Stomach smooth muscle (tissue), 2 donors: ENCODE results near the gene PGM1.
"Not testable (repeated sequence)": the region's sequence is repeated elsewhere in the genome, so short reads cannot be mapped to it uniquely, and the experiment has no call there.

ENCODE experiments used
- H3K27ac ChIP-seq: one replicate; pipeline ENCODE4 v1.7.0; 2013; ENCODE audit warnings: mild to moderate bottlenecking, low read length, inconsistent platforms
- H3K27me3 ChIP-seq, 2 donors: one replicate each; pipeline ENCODE4 v1.7.0; 2013; ENCODE audit warnings: low read length in 2 of 2; ENCODE audit not compliant: insufficient read depth in 2 of 2, control insufficient read depth in 1 of 2
- H3K36me3 ChIP-seq, 2 donors: one replicate each; pipeline ENCODE4 v1.7.0; 2013; ENCODE audit warnings: low read length in 2 of 2; ENCODE audit not compliant: control insufficient read depth in 2 of 2, insufficient read depth in 2 of 2
- H3K4me1 ChIP-seq: one replicate; pipeline ENCODE4 v1.7.0; 2013; ENCODE audit warnings: low read length; ENCODE audit not compliant: control insufficient read depth, insufficient read depth
- H3K4me3 ChIP-seq, 2 donors: one replicate each; pipeline ENCODE4 v1.7.0; 2013; ENCODE audit warnings: low read length in 2 of 2
- H3K9ac ChIP-seq, 2 donors: one replicate each; pipeline ENCODE4 v1.7.0; 2013; ENCODE audit warnings: low read length in 2 of 2, mild to moderate bottlenecking in 1 of 2
- H3K9me3 ChIP-seq, 2 donors: one replicate each; pipeline ENCODE4 v1.7.0; 2013; ENCODE audit warnings: low read length in 2 of 2; ENCODE audit not compliant: control insufficient read depth in 2 of 2
- donor health status: healthy.
- donor health status: Pancreatic carcinoma.

PGM1 gene

DNA sequence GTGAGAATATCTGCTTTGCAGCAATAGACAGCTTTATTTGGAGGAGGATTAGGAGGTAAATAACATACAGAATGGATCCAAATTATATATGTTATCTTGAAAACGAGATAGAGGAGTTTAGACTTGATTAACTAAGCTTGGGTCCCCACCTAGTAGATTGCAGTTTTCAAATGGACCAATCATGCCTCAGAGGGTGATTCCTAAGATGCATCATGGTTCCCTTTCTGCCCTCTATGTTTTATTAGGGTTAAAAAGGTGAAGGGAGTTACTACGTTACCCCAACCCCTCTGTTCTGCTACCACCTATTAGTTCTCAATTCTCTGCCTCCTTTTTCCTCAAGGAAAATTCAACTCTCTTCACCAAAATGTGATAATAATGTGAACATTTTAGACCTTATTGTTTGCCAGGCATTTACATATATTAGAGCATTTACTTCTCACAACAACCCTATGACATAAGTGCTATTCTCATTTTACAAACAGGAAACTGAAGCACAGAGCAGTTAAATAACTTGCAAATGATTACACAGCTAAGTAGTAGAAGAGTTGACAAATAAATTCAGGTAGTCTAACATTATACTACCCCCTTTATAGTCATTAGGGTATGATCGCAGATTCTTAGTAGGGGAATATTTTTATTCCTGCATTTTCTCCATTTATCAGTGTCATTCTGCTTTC is 23.4 kb upstream of the PGM1 start:
- Histone ChIP-seq H3K36me3 (no peaks in the 10 kb centered on the region), H3K27me3 (no peaks in the 10 kb centered on the region), H3K9ac (no peak overlapping the region), H3K4me3 (no peak overlapping the region), H3K4me1 (no peaks in the 10 kb centered on the region), H3K27ac (no peak overlapping the region), H3K9me3 (no peaks in the 10 kb centered on the region)

GRCh38 chr1:63572686-63573085 is 20.5 kb upstream of the PGM1 start:
- not testable (repeated sequence) for H3K27me3 ChIP-seq, H3K27ac ChIP-seq, H3K9me3 ChIP-seq, H3K4me1 ChIP-seq, H3K4me3 ChIP-seq, H3K9ac ChIP-seq, H3K36me3 ChIP-seq

DNA sequence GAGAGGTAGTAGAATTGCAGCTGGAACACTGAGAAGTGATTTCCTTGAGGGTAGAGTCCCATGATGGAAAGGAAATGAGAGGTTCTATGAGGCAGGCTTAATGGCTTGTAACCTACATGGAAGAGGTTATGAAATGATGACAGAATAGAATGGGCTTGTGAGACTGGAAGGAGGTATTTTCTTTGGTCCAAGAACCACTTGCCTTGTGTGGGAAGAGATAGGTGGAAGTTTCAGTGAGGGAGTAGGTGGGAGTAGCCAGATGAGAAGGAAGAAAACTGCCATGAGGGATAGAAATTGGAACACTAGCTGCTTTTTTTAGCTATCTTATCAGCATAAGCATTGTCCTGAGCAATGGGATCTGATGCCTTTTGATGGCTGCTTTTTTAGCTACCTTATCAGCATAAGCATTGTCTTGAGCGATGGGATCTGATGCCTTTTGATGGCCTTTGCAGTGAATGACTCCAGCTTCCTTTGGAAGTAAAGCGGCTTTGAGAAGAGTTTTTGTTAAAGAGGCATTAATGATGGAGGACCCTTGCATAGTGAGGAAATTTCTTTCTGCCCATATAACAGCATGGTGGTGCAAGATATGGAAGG is 18.9 kb upstream of the PGM1 start:
- H3K36me3 ChIP-seq, H3K27me3 ChIP-seq, H3K4me1 ChIP-seq, H3K9me3 ChIP-seq, H3K9ac ChIP-seq, H3K27ac ChIP-seq, H3K4me3 ChIP-seq: not testable (repeated sequence)

- Histone ChIP-seq H3K27ac (no peak overlapping the region), H3K36me3 (no peaks in the 10 kb centered on the region), H3K9me3 (no peaks in the 10 kb centered on the region), H3K9ac (no peak overlapping the region), H3K4me1 (no peaks in the 10 kb centered on the region), H3K27me3 (no peaks in the 10 kb centered on the region), H3K4me3 (no peak overlapping the region)
Measured at GRCh38 chr1:63575340-63575826, 17.8 kb upstream of the PGM1 start.

- not testable (repeated sequence) for H3K27ac ChIP-seq, H3K4me1 ChIP-seq, H3K9me3 ChIP-seq, H3K9ac ChIP-seq, H3K36me3 ChIP-seq, H3K27me3 ChIP-seq, H3K4me3 ChIP-seq
Measured at GRCh38 chr1:63586326-63586725, 6.9 kb upstream of the PGM1 start.

- Histone ChIP-seq H3K27me3 (no peaks in the 10 kb centered on the region), H3K4me3 (no peak overlapping the region), H3K9ac (no peak overlapping the region), H3K9me3 (no peaks in the 10 kb centered on the region), H3K4me1 (peaks cover 13% of the 10 kb centered on the region), H3K27ac (no peak overlapping the region), H3K36me3 (no peaks in the 10 kb centered on the region)
Measured at GRCh38 chr1:63590166-63590560, 3.0 kb upstream of the PGM1 start.

DNA sequence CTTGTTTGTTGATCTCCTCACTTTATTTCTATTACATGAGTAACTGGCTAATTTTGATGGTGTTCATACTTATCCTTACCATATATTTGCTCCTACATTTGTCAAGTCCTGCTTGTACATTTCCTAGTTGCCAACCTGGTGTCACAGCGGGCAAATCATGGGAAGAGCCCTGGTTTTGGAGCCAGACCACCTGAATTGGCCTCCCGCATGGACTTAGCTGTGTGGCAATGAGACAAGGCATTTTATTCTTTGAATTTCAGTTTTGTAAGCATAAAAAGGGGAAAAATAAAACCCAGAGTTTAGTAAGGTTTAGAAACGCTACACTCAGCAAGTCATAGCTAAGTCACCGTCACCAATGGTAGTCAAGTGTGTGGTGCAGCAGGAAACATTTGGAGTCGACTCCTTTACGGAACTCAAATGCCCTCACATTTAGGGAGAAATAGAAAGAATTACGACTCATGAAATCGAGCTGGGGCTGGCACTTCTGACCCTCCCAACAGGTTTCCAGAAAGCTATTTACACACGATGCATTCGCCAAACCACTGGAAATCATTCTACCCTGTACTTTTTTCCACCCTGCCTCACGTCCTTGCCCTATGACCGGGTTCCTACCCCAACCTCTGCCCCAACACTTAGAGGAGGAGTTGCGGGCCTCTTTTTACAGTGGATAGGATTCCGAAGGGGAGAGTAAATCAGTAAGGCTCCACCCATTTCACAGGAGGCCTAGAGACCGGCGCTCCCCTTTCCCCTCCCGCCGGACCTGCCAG is 492 bp upstream of the PGM1 start:
- peak overlapping the region; percentile 79 to 92 for H3K4me3 ChIP-seq
- no peaks in the 10 kb centered on the region for H3K36me3 ChIP-seq
- no peaks in the 10 kb centered on the region for H3K27me3 ChIP-seq
- peak overlapping the region; percentile 58 for H3K27ac ChIP-seq
- peak overlapping the region; percentile 73 to 92 for H3K9ac ChIP-seq
- H3K4me1 ChIP-seq = peaks cover 13% of the 10 kb centered on the region
- no peaks in the 10 kb centered on the region for H3K9me3 ChIP-seq

GRCh38 chr1:63593886-63594605 is 835 bp downstream of the PGM1 start:
- Histone ChIP-seq H3K9me3 (no peaks in the 10 kb centered on the region), H3K4me1 (peaks cover 13% of the 10 kb centered on the region)

DNA sequence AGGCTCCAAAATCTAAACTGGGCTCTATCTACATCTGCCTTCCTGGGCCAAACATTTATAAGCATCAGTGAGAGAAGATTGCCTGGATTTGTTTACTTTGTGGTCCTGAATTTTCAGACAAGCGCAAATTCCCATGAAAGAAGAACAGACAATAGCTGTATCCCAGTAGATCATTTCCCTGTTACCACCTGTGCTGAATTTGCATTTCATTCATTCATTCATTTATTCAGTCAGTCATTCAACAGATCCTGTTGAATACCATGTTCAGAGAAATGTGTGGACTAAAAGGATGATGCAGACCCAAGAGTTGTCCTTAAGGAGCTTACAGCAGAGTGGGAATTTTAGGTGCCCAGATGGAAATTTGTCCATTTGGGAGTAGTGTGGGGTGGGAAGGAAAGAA is 2.2 kb downstream of the PGM1 start:
- no peaks in the 10 kb centered on the region for H3K36me3 ChIP-seq
- peaks cover 13% of the 10 kb centered on the region for H3K4me1 ChIP-seq
- no peaks in the 10 kb centered on the region for H3K27me3 ChIP-seq
- H3K9me3 ChIP-seq = no peaks in the 10 kb centered on the region
- no peak overlapping the region for H3K4me3 ChIP-seq
- H3K9ac ChIP-seq = no peak overlapping the region
- H3K27ac ChIP-seq = no peak overlapping the region

More at GRCh38 chr1:63593886-63594605, 835 bp downstream of the PGM1 start:
- Histone ChIP-seq H3K27me3 (no peaks in the 10 kb centered on the region), H3K27ac (peak overlapping the region; percentile 58), H3K9ac (peak overlapping the region; percentile 73 to 92), H3K4me3 (peak overlapping the region; percentile 79 to 92), H3K36me3 (no peaks in the 10 kb centered on the region)

GRCh38 chr1:63599799-63600198 is 6.6 kb downstream of the PGM1 start:
- H3K4me1 ChIP-seq = no peaks in the 10 kb centered on the region
- no peaks in the 10 kb centered on the region for H3K9me3 ChIP-seq
- no peak overlapping the region for H3K27ac ChIP-seq
- no peak overlapping the region for H3K4me3 ChIP-seq
- no peaks in the 10 kb centered on the region for H3K36me3 ChIP-seq
- H3K9ac ChIP-seq = no peak overlapping the region
- H3K27me3 ChIP-seq = no peaks in the 10 kb centered on the region
